H1 (cell line): Measurements from ENCODE around the gene CDC42BPB. TPM values are rescaled to one million over a fixed set of nuclear protein-coding genes. Genes with fewer than 3 reads are reported as not detected.

Experiments
- CTCF ChIA-PET: fragments of 300-600 bp; sonication (Branson Sonifier 250); formaldehyde crosslinking; loops from one replicate; lab custom pipeline; 2021; ENCODE audit not compliant: partially characterized antibody; lab: Charles Lee
- POLR2A ChIA-PET: fragments of 300-600 bp; sonication (Branson Sonifier 250); formaldehyde crosslinking; loops from one replicate; lab custom pipeline; 2021; ENCODE audit warnings: inconsistent platforms; ENCODE audit not compliant: partially characterized antibody; lab: Charles Lee
- DNase-seq, 2 experiments: peaks; one replicate each; pipeline versions ENCODE4 v3.0.0 to v3.0.0-alpha.2; 2010 to 2022; ENCODE audit warnings: low spot score in 2 of 2, low read depth in 1 of 2, mixed read lengths in 1 of 2
- FAIRE-seq: peaks from 2 replicates; lab custom pipeline; 2011; peaks lifted over from hg19 to GRCh38; lab: Jason Lieb, UNC
- H2AFZ ChIP-seq: 2 replicates; pipeline ENCODE4 v1.8.1; 2012; ENCODE audit warnings: low read length, inconsistent platforms
- H2AK5ac ChIP-seq: 2 replicates; pipeline ENCODE4 v1.6.1; 2013; ENCODE audit warnings: low read depth, low read length
- H2BK120ac ChIP-seq: replicated peaks from 2 replicates; pipeline ENCODE3; 2013; ENCODE audit warnings: low read depth, low read length, inconsistent platforms
- H2BK12ac ChIP-seq: 2 replicates; pipeline ENCODE4 v1.6.1; 2013; ENCODE audit warnings: low read depth, low read length
- H2BK15ac ChIP-seq: 2 replicates; pipeline ENCODE4 v1.6.1; 2013; ENCODE audit warnings: low read length
- H2BK20ac ChIP-seq: 2 replicates; pipeline ENCODE4 v1.6.1; 2013; ENCODE audit warnings: low read length
- H2BK5ac ChIP-seq: 2 replicates; pipeline ENCODE4 v1.6.1; 2013; ENCODE audit warnings: low read depth, low read length
- H3K14ac ChIP-seq: 2 replicates; pipeline ENCODE4 v1.6.1; 2013; ENCODE audit warnings: inconsistent platforms; ENCODE audit not compliant: insufficient read length
- H3K18ac ChIP-seq: 2 replicates; pipeline ENCODE4 v1.6.1; 2013; ENCODE audit warnings: low read length; ENCODE audit errors: extremely low read depth
- H3K23ac ChIP-seq: 2 replicates; pipeline ENCODE4 v1.6.1; 2013; ENCODE audit warnings: inconsistent platforms; ENCODE audit not compliant: insufficient read length
- H3K23me2 ChIP-seq: 2 replicates; pipeline ENCODE4 v1.6.1; 2013; ENCODE audit warnings: low read depth, low read length
- H3K27ac ChIP-seq: 2 replicates; pipeline ENCODE4 v1.6.1; 2011; ENCODE audit warnings: low read depth, low read length, inconsistent platforms
- H3K27me3 ChIP-seq, 4 experiments: replicated peaks in 1 of 4; 1 replicate in 1 of 4; 2 replicates in 3 of 4; pipeline versions ENCODE4 v1.6.1 to v1.8.1; 2011 to 2013; ENCODE audit warnings: low read length in 3 of 4, mild to moderate bottlenecking in 3 of 4, inconsistent platforms in 2 of 4, mixed read lengths in 2 of 4, moderate library complexity in 1 of 4; ENCODE audit not compliant: control insufficient read depth in 3 of 4, insufficient read depth in 3 of 4; ENCODE audit errors: extremely low read depth in 1 of 4
- H3K36me3 ChIP-seq, 4 experiments: 2 replicates each; pipeline versions ENCODE4 v1.6.1 to v1.8.1; 2011 to 2013; ENCODE audit warnings: mild to moderate bottlenecking in 4 of 4, low read length in 3 of 4, moderate library complexity in 2 of 4, control low read depth in 1 of 4, inconsistent platforms in 1 of 4; ENCODE audit not compliant: insufficient read depth in 4 of 4, control insufficient read depth in 2 of 4
- H3K4ac ChIP-seq: replicated peaks from 2 replicates; pipeline ENCODE3; 2013; ENCODE audit warnings: low read length, low read depth, mixed read lengths, inconsistent platforms; ENCODE audit not compliant: insufficient read length
- H3K4me1 ChIP-seq, 4 experiments: replicated peaks in 1 of 4; 1 replicate in 1 of 4; 2 replicates in 3 of 4; pipeline versions ENCODE4 v1.6.1 to v1.8.1; 2011 to 2013; ENCODE audit warnings: low read length in 3 of 4, inconsistent platforms in 2 of 4, mixed read lengths in 1 of 4; ENCODE audit not compliant: insufficient read depth in 4 of 4, control insufficient read depth in 3 of 4
- H3K4me2 ChIP-seq, 2 experiments: 2 replicates each; pipeline versions ENCODE4 v1.6.1 to v1.8.1; 2011 to 2013; ENCODE audit warnings: low read depth in 2 of 2, low read length in 2 of 2, control low read depth in 1 of 2, inconsistent platforms in 1 of 2, mild to moderate bottlenecking in 1 of 2; ENCODE audit not compliant: insufficient read depth in 1 of 2
- H3K4me3 ChIP-seq, 4 experiments: fragments of 200-600, 300-600 bp in 1 of 4; sonication (generic), shearing (Covaris generic), sonication (Bioruptor Twin) in 1 of 4; 2 replicates each; pipeline versions ENCODE4 v1.5.1 to v1.8.1; 2011 to 2016; ENCODE audit warnings: low read length in 4 of 4, low read depth in 3 of 4, control low read depth in 2 of 4, inconsistent platforms in 2 of 4, mild to moderate bottlenecking in 2 of 4, mixed read lengths in 1 of 4, moderate library complexity in 1 of 4; ENCODE audit not compliant: insufficient read depth in 2 of 4; ENCODE audit errors: extremely low read depth in 1 of 4
- H3K56ac ChIP-seq: replicated peaks from 2 replicates; pipeline ENCODE3; 2013; ENCODE audit warnings: low read depth, mild to moderate bottlenecking, mixed read lengths, low read length, inconsistent platforms; ENCODE audit not compliant: insufficient read length
- H3K79me1 ChIP-seq: 2 replicates; pipeline ENCODE4 v1.6.1; 2013; ENCODE audit warnings: low read depth, low read length, control low read depth
- H3K79me2 ChIP-seq, 2 experiments: 2 replicates each; pipeline versions ENCODE4 v1.6.1 to v1.8.1; 2012 to 2013; ENCODE audit warnings: low read length in 2 of 2, mild to moderate bottlenecking in 2 of 2, inconsistent platforms in 1 of 2; ENCODE audit not compliant: insufficient read depth in 2 of 2, control insufficient read depth in 1 of 2
- H3K9ac ChIP-seq, 4 experiments: replicated peaks in 1 of 4; 1 replicate in 1 of 4; 2 replicates in 3 of 4; pipeline versions ENCODE4 v1.6.1 to v1.8.1; 2011 to 2013; ENCODE audit warnings: low read depth in 3 of 4, low read length in 3 of 4, control low read depth in 2 of 4, mild to moderate bottlenecking in 2 of 4, moderate library complexity in 2 of 4, inconsistent platforms in 1 of 4; ENCODE audit errors: extremely low read depth in 1 of 4
- H3K9me3 ChIP-seq, 2 experiments: 2 replicates each; pipeline versions ENCODE4 v1.6.1 to v1.8.1; 2012 to 2013; ENCODE audit warnings: mild to moderate bottlenecking in 2 of 2, moderate library complexity in 2 of 2, control low read depth in 1 of 2, inconsistent platforms in 1 of 2, low read depth in 1 of 2, low read length in 1 of 2, mixed read lengths in 1 of 2; ENCODE audit not compliant: insufficient read depth in 2 of 2
- H4K20me1 ChIP-seq, 2 experiments: replicated peaks in 1 of 2; 2 replicates each; pipeline versions ENCODE3 to v1.8.1; 2011 to 2013; ENCODE audit warnings: inconsistent platforms in 2 of 2, low read length in 2 of 2, mild to moderate bottlenecking in 1 of 2; ENCODE audit not compliant: insufficient read depth in 2 of 2, control insufficient read depth in 1 of 2
- H4K5ac ChIP-seq: 2 replicates; pipeline ENCODE4 v1.6.1; 2013; ENCODE audit warnings: low read length, low read depth, mixed read lengths, inconsistent platforms; ENCODE audit not compliant: insufficient read length
- H4K8ac ChIP-seq: 2 replicates; pipeline ENCODE4 v1.8.0; 2013; ENCODE audit warnings: mild to moderate bottlenecking, moderate library complexity, low read length, inconsistent platforms; ENCODE audit not compliant: insufficient read depth; ENCODE audit errors: extremely low read depth
- H4K91ac ChIP-seq: replicated peaks from 2 replicates; pipeline ENCODE3; 2013; ENCODE audit warnings: low read length, mixed read lengths, inconsistent platforms; ENCODE audit not compliant: insufficient read length
- BACH1 ChIP-seq: IDR thresholded peaks from 2 replicates; pipeline ENCODE4 v1.6.1; 2012; ENCODE audit warnings: low read length, improper control_type of control experiment
- CREB1 ChIP-seq: IDR thresholded peaks from 2 replicates; pipeline ENCODE4 v1.6.1; 2012; ENCODE audit warnings: inconsistent platforms
- EZH2 ChIP-seq: fragments of 200-600 bp; sonication (generic); IDR thresholded peaks from 2 replicates; pipeline ENCODE4 v1.7.1; 2012; ENCODE audit warnings: low read depth, mild to moderate bottlenecking, moderate library complexity, low read length, inconsistent platforms; ENCODE audit not compliant: severe bottlenecking
- JUN ChIP-seq: IDR thresholded peaks from 2 replicates; pipeline ENCODE4 v1.6.1; 2011; ENCODE audit warnings: low read depth, mild to moderate bottlenecking, improper control_type of control experiment, low read length
- KDM1A ChIP-seq: fragments of 200-600, 300-600 bp; sonication (generic); IDR thresholded peaks from 2 replicates; pipeline ENCODE4 v1.7.1; 2016; ENCODE audit warnings: mild to moderate bottlenecking, low read length, borderline replicate concordance
- PHF8 ChIP-seq: fragments of 200-600 bp; sonication (generic); conservative IDR thresholded peaks from 2 replicates; pipeline ENCODE4 v1.7.1; 2012; ENCODE audit warnings: low read depth, mild to moderate bottlenecking, inconsistent platforms, low read length, moderate library complexity
- POLR2AphosphoS5 ChIP-seq: IDR thresholded peaks from 2 replicates; pipeline ENCODE4 v1.6.1; 2011; ENCODE audit warnings: low read depth, low read length
- TCF12 ChIP-seq: IDR thresholded peaks from 2 replicates; pipeline ENCODE4 v1.6.1; 2011; ENCODE audit warnings: low read depth, mild to moderate bottlenecking, low read length
- TEAD4 ChIP-seq: IDR thresholded peaks from 2 replicates; pipeline ENCODE4 v1.6.1; 2012; ENCODE audit warnings: low read depth, low read length, inconsistent platforms, mixed read lengths
- WGBS, 2 experiments: shearing (Covaris generic) in 1 of 2; methylation state at CpG; one replicate each; pipeline versions ENCODE4 v1.1.6 to v1.1.7; 2013 to 2015; ENCODE audit warnings: low lambda C conversion rate in 2 of 2, mixed read lengths in 2 of 2, inconsistent platforms in 1 of 2, low coverage in 1 of 2, missing lambda C conversion rate in 1 of 2; ENCODE audit not compliant: insufficient replicate concordance in 2 of 2, insufficient coverage in 1 of 2, insufficient read length in 1 of 2; ENCODE audit errors: extremely low coverage in 1 of 2, missing lambda C conversion rate in 1 of 2; 5-methylcytosine and 5-hydroxymethylcytosine counted together
- polyA plus RNA-seq, 7 experiments: library from polyadenylated mRNA; depleted of rRNA in 3 of 7; stranded (reverse) in 5 of 7; unstranded in 2 of 7; fragments of >200 nt in 5 of 7; fragments of 200-250 nt in 2 of 7; gene quantifications; 1 replicate in 5 of 7; 2 replicates in 1 of 7; 4 replicates in 1 of 7; pipeline versions ENCODE4 v1.2.1 to v1.2.3, GENCODE V29; 2011 to 2013; ENCODE audit warnings: missing spikeins in 2 of 7, mixed read lengths in 2 of 7
- total RNA-seq: library from RNA; stranded (reverse); fragmentation: NEBNext Ultra II Directional; extraction: Animal tissue kit (Norgen Biotek cat#: 25700); gene quantifications from 2 replicates; pipeline ENCODE4 v1.2.1, GENCODE V29; 2021
- TF ChIP-seq, protein P1 (sequence below): IDR thresholded peaks from 2 replicates; pipeline ENCODE4 v1.6.1; 2011; ENCODE audit warnings: low read depth, mild to moderate bottlenecking, low read length; ENCODE audit not compliant: insufficient read depth
- TF ChIP-seq, protein P2 (sequence below): IDR thresholded peaks from 2 replicates; pipeline ENCODE4 v1.6.1; 2011; ENCODE audit warnings: low read length, improper control_type of control experiment

Gene CDC42BPB
- total and polyA plus RNA-seq, 2 of the 8 experiments (the other 6 are each of a cell fraction or from before 2014, with no cell fraction given): 51.2 to 88.2 TPM

DNA sequence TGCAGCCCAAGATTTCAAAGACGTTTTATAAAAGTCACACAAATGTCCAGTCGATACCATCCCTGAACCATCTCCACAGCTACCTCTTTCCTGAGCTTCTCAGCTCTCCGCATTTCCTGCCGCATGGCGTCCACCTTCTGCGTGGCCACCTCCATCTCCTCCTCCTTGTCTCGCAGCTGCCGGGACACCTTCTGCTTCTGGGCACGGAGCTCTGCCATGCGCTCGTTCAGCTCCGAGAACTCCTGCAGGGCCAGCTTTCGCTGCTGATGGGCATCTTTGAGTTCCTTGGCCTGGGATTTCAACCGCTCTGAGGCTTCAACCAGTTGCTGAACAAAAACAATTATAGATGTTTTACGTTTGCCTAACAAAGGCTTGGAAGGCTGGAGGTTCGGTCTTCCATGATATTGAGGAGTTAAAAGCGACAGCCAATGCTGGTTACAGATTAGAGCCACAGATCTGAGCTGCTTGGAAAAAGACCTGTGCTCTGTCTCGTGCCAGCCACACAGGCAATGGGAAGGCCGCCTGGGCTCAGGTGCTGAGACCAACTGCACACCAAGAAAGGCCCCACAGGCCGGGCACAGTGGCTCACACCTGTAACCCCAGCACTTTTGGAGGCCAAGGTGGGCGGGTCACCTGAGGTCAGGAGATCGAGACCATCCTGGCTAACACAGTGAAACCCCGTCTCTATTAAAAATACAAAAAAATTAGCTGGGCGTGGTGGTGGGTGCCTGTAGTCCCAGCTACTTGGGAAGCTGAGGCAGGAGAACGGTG, 85.3 kb downstream of the CDC42BPB start:
- ChIA-PET CTCF (interaction anchor here (0.6 to 2.5 kb wide), 10 partner anchors 8 to 329 kb away, joined by 3 to 10 read pairs (median 4); partner anchors contain the start of gene LBHD2), POLR2A (no interaction called here)
- Histone ChIP-seq H3K27ac (no peak overlapping the region), H3K56ac (no peak overlapping the region), H3K36me3 (peaks cover 10 to 60% (median 36%) of the 10 kb centered on the region in 4 experiments), H3K18ac (no peak overlapping the region), H3K4me2 (no peak overlapping the region), H3K23ac (no peak overlapping the region), H2BK120ac (no peak overlapping the region), H3K9me3 (no peaks in the 10 kb centered on the region), H4K8ac (no peak overlapping the region), H3K14ac (no peak overlapping the region), H3K79me2 (no peaks in the 10 kb centered on the region), H3K27me3 (no peaks in the 10 kb centered on the region), H2BK15ac (no peak overlapping the region), H2BK20ac (no peak overlapping the region), H2BK5ac (no peak overlapping the region), H3K4ac (no peak overlapping the region), H2AK5ac (no peak overlapping the region), H2AFZ (no peak overlapping the region), H4K5ac (no peak overlapping the region), H4K91ac (no peak overlapping the region), H3K79me1 (0 out of 2 replicates have a peak, but pooled peaks cover 2% of the 10 kb centered on the region), H3K9ac (peak overlapping the region in 1 of 4 experiments; percentile 18; a peak in 1 of 7 replicates), H3K4me3 (no peak overlapping the region), H3K23me2 (no peaks in the 10 kb centered on the region), H2BK12ac (no peak overlapping the region), H3K4me1 (no peaks in the 10 kb centered on the region), H4K20me1 (peaks cover 0 to 9% of the 10 kb centered on the region in 2 experiments)
- WGBS, 2 experiments: 88% methylated on average over 23 of the region's 25 CpGs; no CpG with 5 or more reads in 1 of the 2 experiments
- no peak for FAIRE-seq
- TF ChIP-seq TEAD4 (no peak), JUN (no peak), BACH1 (no peak), EZH2 (no peak), TCF12 (no peak), CREB1 (no peak), PHF8 (no peak), KDM1A (no peak), POLR2AphosphoS5 (no peak)
- TF ChIP-seq, protein P1, sequence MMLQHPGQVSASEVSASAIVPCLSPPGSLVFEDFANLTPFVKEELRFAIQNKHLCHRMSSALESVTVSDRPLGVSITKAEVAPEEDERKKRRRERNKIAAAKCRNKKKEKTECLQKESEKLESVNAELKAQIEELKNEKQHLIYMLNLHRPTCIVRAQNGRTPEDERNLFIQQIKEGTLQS: no peak
- TF ChIP-seq, protein P2, sequence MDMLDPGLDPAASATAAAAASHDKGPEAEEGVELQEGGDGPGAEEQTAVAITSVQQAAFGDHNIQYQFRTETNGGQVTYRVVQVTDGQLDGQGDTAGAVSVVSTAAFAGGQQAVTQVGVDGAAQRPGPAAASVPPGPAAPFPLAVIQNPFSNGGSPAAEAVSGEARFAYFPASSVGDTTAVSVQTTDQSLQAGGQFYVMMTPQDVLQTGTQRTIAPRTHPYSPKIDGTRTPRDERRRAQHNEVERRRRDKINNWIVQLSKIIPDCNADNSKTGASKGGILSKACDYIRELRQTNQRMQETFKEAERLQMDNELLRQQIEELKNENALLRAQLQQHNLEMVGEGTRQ: no peak
- DNase-seq: no peak
